HG03460 (cell line): ENCODE measurements around the gene CEP192.
A peak's percentile ranks its signal among the peaks of the same experiment; 100 is the strongest.
"Not testable (repeated sequence)": the region's sequence is repeated elsewhere in the genome, so short reads cannot be mapped to it uniquely, and the experiment has no call there.

Source experiments
- ATAC-seq: cut with Tn5 transposase; IDR thresholded peaks from one replicate; pipeline ENCODE4 v1.9.1; 2021; ENCODE audit not compliant: unreplicated experiment

The CEP192 gene

GRCh38 chr18:13032173-13032572 lies 41.0 kb downstream of the CEP192 start:
- ATAC-seq = no peak

GRCh38 chr18:13035249-13035914 lies 44.2 kb downstream of the CEP192 start:
- no peak for ATAC-seq

GRCh38 chr18:13036622-13037320 lies 45.6 kb downstream of the CEP192 start:
- ATAC-seq = no peak

GRCh38 chr18:13039806-13040205 lies 48.6 kb downstream of the CEP192 start:
- no peak for ATAC-seq

- ATAC-seq = no peak
Measured at GRCh38 chr18:13043066-13043465, 51.9 kb downstream of the CEP192 start.

GRCh38 chr18:13048061-13048595 lies 57.0 kb downstream of the CEP192 start:
- ATAC-seq = no peak

- ATAC-seq = no peak
Measured at GRCh38 chr18:13051159-13051558, 60.0 kb downstream of the CEP192 start.

- ATAC-seq = no peak
Measured at GRCh38 chr18:13051950-13052349, 60.8 kb downstream of the CEP192 start.

GRCh38 chr18:13054336-13054735 lies 63.2 kb downstream of the CEP192 start:
- ATAC-seq = no peak

- ATAC-seq = no peak
Measured at GRCh38 chr18:13061630-13062189, 70.5 kb downstream of the CEP192 start.

- peak; percentile 54 for ATAC-seq
Measured at GRCh38 chr18:13067124-13067523, 76.0 kb downstream of the CEP192 start.

- no peak for ATAC-seq
Measured at GRCh38 chr18:13067966-13068365, 76.8 kb downstream of the CEP192 start.

- no peak for ATAC-seq
Measured at GRCh38 chr18:13070460-13070859, 79.3 kb downstream of the CEP192 start.

- ATAC-seq = no peak
Measured at GRCh38 chr18:13076886-13077285, 85.7 kb downstream of the CEP192 start.

GRCh38 chr18:13077473-13077872 lies 86.3 kb downstream of the CEP192 start:
- no peak for ATAC-seq

GRCh38 chr18:13078065-13078464 lies 86.9 kb downstream of the CEP192 start:
- ATAC-seq = not testable (repeated sequence)

GRCh38 chr18:13086906-13087305 lies 95.7 kb downstream of the CEP192 start:
- no peak for ATAC-seq

- ATAC-seq = no peak
Measured at GRCh38 chr18:13095466-13095865, 104.3 kb downstream of the CEP192 start.

- ATAC-seq = no peak
Measured at GRCh38 chr18:13096232-13096631, 105.1 kb downstream of the CEP192 start.

- ATAC-seq = no peak
Measured at GRCh38 chr18:13096719-13097118, 105.6 kb downstream of the CEP192 start.

- not testable (repeated sequence) for ATAC-seq
Measured at GRCh38 chr18:13098104-13098503, 106.9 kb downstream of the CEP192 start.

- ATAC-seq = no peak
Measured at GRCh38 chr18:13099113-13099512, 108.0 kb downstream of the CEP192 start.
